ENCODE data around the gene IMMT. TPM values are rescaled to one million over a fixed set of nuclear protein-coding genes. Genes with fewer than 3 reads are reported as not detected.
"Not testable (repeated sequence)": the region's sequence is repeated elsewhere in the genome, so short reads cannot be mapped to it uniquely, and the experiment has no call there.

The IMMT gene
- total and polyA plus RNA-seq, 9 of the 15 experiments (the other 6 are each of a cell fraction or from before 2014, with no cell fraction given) = 119 to 294 (median 140) TPM

GRCh38 chr2:86200564-86200963 lies 5.3 kb upstream of the IMMT start:
- peak overlapping the region; percentile 65 for H3K4me3 ChIP-seq
- H4K20me1 ChIP-seq (replicated peaks; ENCODE audit: control insufficient read depth, insufficient read depth, low read length); FAIRE-seq; H3K9me1 ChIP-seq (ENCODE audit: control insufficient read depth, insufficient read depth, low read length); BruUV-seq (replicated peaks); CTCF ChIA-PET (ENCODE audit: low intra/inter-chr PET ratio); DNase-seq (ENCODE audit: extremely low read depth in 1 of 4, low spot score in 3 of 4); in situ Hi-C loops (cut with MboI); H2AFZ ChIP-seq (ENCODE audit: low read depth, low read length); intact Hi-C loops (cut with micrococcal nuclease); H3K27me3 ChIP-seq (ENCODE audit: control insufficient read depth in 2 of 2, insufficient read depth in 2 of 2, low read length in 2 of 2); H3K9me3 ChIP-seq (replicated peaks; ENCODE audit: control insufficient read depth, insufficient read depth, low read depth, low read length): not testable (repeated sequence)
- H3K9ac ChIP-seq (ENCODE audit: insufficient read depth in 1 of 2, low read depth in 2 of 2, low read length in 2 of 2) = peak overlapping the region; percentile 82 to 93
- POLR2A ChIA-PET = interaction anchor here (1.0 to 13.6 kb wide), 2 partner anchors 11 to 14 kb away, joined by 4 to 134 read pairs; no protein-coding TSS in a partner anchor
- peak; percentile 11 for ATAC-seq
- H3K36me3 ChIP-seq (ENCODE audit: control insufficient read depth, insufficient read depth, low read length) = peaks cover 17% of the 10 kb centered on the region
- H3K27ac ChIP-seq (ENCODE audit: extremely low read depth, low read depth, low read length) = peak overlapping the region; percentile 83
- WGBS (ENCODE audit: insufficient coverage, low coverage, missing lambda C conversion rate) = under 1% methylated on average over 10 of the region's 11 CpGs
- peak overlapping the region; percentile 78 for H3K4me2 ChIP-seq (ENCODE audit: insufficient read depth, low read length)
- TF ChIP-seq, protein P1, sequence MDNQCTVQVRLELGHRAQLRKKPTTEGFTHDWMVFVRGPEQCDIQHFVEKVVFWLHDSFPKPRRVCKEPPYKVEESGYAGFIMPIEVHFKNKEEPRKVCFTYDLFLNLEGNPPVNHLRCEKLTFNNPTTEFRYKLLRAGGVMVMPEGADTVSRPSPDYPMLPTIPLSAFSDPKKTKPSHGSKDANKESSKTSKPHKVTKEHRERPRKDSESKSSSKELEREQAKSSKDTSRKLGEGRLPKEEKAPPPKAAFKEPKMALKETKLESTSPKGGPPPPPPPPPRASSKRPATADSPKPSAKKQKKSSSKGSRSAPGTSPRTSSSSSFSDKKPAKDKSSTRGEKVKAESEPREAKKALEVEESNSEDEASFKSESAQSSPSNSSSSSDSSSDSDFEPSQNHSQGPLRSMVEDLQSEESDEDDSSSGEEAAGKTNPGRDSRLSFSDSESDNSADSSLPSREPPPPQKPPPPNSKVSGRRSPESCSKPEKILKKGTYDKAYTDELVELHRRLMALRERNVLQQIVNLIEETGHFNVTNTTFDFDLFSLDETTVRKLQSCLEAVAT (IDR thresholded peaks at IDR 0.05) = peak; percentile 24 to 64; a peak in 1 of 4 replicates
- TF ChIP-seq CXXC5 (CRISPR knock-in tag; IDR thresholded peaks at IDR 0.05) (0 out of 2 replicates have a peak, but pooled peaks have one; percentile 16), ZNF24 (IDR thresholded peaks at IDR 0.05) (0 out of 2 replicates have a peak, but pooled peaks have one; percentile 20), FOXK2 (conservative IDR thresholded peaks at IDR 0.05 in 1 of 2, IDR thresholded peaks at IDR 0.05 in 1 of 2; ENCODE audit: low read depth in 2 of 2) (0 out of 4 replicates have a peak, but pooled peaks of 1 of the 2 experiments have one; percentile 15), NRF1 (conservative IDR thresholded peaks at IDR 0.05 in 1 of 2, IDR thresholded peaks at IDR 0.05 in 1 of 2) (peak; percentile 35 to 36; a peak in 3 of 4 replicates), HDAC1 (IDR thresholded peaks at IDR 0.05) (0 out of 4 replicates have a peak, but pooled peaks of 1 of the 2 experiments have one; percentile 24), SMARCE1 (IDR thresholded peaks at IDR 0.05) (0 out of 2 replicates have a peak, but pooled peaks have one; percentile 19)
- TF ChIP-seq, protein P2, sequence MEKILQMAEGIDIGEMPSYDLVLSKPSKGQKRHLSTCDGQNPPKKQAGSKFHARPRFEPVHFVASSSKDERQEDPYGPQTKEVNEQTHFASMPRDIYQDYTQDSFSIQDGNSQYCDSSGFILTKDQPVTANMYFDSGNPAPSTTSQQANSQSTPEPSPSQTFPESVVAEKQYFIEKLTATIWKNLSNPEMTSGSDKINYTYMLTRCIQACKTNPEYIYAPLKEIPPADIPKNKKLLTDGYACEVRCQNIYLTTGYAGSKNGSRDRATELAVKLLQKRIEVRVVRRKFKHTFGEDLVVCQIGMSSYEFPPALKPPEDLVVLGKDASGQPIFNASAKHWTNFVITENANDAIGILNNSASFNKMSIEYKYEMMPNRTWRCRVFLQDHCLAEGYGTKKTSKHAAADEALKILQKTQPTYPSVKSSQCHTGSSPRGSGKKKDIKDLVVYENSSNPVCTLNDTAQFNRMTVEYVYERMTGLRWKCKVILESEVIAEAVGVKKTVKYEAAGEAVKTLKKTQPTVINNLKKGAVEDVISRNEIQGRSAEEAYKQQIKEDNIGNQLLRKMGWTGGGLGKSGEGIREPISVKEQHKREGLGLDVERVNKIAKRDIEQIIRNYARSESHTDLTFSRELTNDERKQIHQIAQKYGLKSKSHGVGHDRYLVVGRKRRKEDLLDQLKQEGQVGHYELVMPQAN (IDR thresholded peaks at IDR 0.05; ENCODE audit: borderline replicate concordance) = peak; percentile 50; the same call in 1 of the 2 replicates
- peaks cover 11 to 28% of the 10 kb centered on the region in 2 experiments for H3K4me1 ChIP-seq (replicated peaks in 1 of 2; ENCODE audit: control insufficient read depth in 2 of 2, insufficient read depth in 2 of 2, low read length in 2 of 2)
- peaks cover 88% of the 10 kb centered on the region for H3K79me2 ChIP-seq (ENCODE audit: control insufficient read depth, insufficient read depth, low read length)

Measured in K562 (cell line).